ENCODE results near the gene PPARG. TPM values are rescaled to one million over a fixed set of nuclear protein-coding genes. Genes with fewer than 3 reads are reported as not detected.
"Not testable (repeated sequence)": the region's sequence is repeated elsewhere in the genome, so short reads cannot be mapped to it uniquely, and the experiment has no call there.

Gene PPARG
- total and polyA plus RNA-seq, 12 donors, result 3.1 to 21.9 (median 6.8) TPM

DNA sequence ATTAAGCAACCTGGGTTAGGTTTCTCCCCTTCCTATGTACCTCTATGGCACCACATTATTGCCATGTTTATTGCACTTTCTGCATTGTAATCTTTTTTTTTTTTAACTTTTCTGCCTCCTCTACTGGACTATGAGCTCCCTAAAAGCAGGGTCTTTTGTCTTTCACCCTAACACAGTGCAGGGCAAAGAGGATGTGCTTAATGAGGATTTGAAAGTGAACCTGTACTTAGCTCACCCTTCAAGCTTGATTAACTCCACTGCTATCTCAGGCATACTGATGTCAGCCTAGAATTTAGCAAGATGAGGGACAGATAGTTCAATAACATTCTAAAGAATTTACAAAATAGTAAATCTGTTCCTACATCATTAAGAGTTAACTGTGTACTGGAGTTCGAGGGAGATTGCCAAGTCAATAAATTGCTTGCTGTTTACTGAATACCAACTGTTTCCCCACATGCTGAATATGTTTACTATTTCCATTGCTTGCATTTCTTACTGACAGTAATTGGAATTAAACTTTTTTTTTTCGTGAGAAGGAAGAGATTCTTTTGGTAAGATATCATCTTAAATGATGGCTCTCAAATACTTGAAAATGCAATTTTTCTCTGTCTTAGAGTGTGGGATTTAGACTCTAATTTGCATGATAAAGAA is 15.7 kb upstream of the PPARG start:
- Histone ChIP-seq H3K4me1 (replicated peaks in 1 of 2) (no peaks in the 10 kb centered on the region), H3K4me3 (no peak overlapping the region), H3K9me3 (replicated peaks in 1 of 3) (no peaks in the 10 kb centered on the region), H3K36me3 (replicated peaks in 1 of 2) (no peaks in the 10 kb centered on the region), H3K27ac (no peak overlapping the region), H3K27me3 (no peaks in the 10 kb centered on the region)
- DNase-seq, result no peak
- intact Hi-C loops (cut with DNase I), result no loop called here
- WGBS, 4 donors, result 52 to 67% (median 57%) methylated on average over 2 of the region's 2 CpGs
- no peak for TF ChIP-seq POLR2A (IDR thresholded peaks at IDR 0.05)
- TF ChIP-seq CTCF (IDR thresholded peaks at IDR 0.05), result no peak

DNA sequence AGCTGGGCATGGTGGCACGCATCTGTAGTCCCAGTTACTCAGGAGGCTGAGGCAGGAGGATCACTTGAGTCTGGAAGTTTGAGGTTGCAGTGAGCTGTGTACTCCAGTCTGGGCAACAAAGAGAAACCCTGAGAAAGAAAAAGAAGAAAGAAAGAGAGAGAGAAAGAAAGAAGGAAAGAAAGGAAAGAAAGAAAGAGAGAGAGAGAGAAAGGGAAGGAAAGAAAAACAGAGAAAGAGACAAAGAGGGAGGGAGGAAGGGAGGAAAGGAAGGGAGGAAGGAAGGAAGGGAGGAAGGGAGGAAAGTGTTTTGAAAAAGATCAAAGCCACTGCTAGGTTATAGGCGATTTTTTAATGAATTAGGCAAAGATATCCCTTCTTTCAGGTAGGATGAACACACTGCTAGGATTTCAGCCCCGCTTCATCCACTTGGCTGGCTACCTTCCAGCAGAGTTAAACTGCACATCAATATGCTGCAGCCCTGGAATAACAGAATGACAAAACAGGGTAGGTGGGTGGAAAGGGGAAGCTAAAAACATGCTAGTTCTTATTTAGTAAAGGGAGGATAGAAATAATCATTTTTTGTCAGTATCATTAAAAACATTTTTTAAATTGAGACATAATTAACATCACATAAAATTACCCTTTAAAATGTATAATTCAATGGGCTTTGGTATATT is 12.8 kb upstream of the PPARG start:
- Histone ChIP-seq H3K27me3 (no peaks in the 10 kb centered on the region), H3K36me3 (replicated peaks in 1 of 2) (no peaks in the 10 kb centered on the region), H3K4me3 (no peak overlapping the region), H3K9me3 (replicated peaks in 1 of 3) (no peaks in the 10 kb centered on the region), H3K4me1 (replicated peaks in 1 of 2) (no peaks in the 10 kb centered on the region), H3K27ac (no peak overlapping the region)
- DNase-seq, result no peak
- intact Hi-C loops (cut with DNase I), result no loop called here
- WGBS, 4 donors, result 64 to 73% (median 71%) methylated on average over 3 of the region's 3 CpGs
- TF ChIP-seq CTCF (IDR thresholded peaks at IDR 0.05) (no peak), POLR2A (IDR thresholded peaks at IDR 0.05) (no peak)

- H3K36me3 ChIP-seq (replicated peaks in 1 of 2); H3K27ac ChIP-seq; DNase-seq; H3K9me3 ChIP-seq (replicated peaks in 1 of 3); H3K4me1 ChIP-seq (replicated peaks in 1 of 2); H3K27me3 ChIP-seq; intact Hi-C loops (cut with DNase I); H3K4me3 ChIP-seq: not testable (repeated sequence)
- WGBS, 4 donors, result 65 to 74% (median 66%) methylated on average over 5 of the region's 5 CpGs
These were observed 12.0 kb upstream of the PPARG start for GRCh38 chr3:12276827-12277226.

DNA sequence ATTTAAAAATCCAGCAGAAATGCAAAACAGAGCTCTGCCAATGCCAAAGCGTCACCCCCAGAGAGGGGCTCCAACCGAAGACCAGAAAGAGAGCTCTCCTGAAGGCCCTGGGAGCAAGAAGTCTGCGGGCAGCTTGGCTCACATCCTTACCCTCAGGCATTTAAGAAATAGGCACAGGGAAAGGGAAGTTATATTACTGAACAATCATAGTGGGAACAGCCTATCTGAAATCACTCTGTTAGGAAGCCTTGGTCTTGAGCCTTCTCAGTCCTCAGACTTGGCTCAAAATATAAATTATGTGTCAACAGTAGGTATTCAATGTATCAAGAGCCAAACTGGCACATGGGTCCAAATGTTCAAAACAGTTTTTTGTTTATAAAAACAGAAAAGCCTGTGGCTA is 10.3 kb upstream of the PPARG start:
- intact Hi-C loops (cut with DNase I), result no loop called here
- no peak for DNase-seq
- Histone ChIP-seq H3K9me3 (replicated peaks in 1 of 3) (no peaks in the 10 kb centered on the region), H3K27ac (no peak overlapping the region), H3K36me3 (replicated peaks in 1 of 2) (no peaks in the 10 kb centered on the region), H3K4me3 (no peak overlapping the region), H3K4me1 (replicated peaks in 1 of 2) (no peaks in the 10 kb centered on the region), H3K27me3 (no peaks in the 10 kb centered on the region)
- TF ChIP-seq CTCF (IDR thresholded peaks at IDR 0.05) (no peak), POLR2A (IDR thresholded peaks at IDR 0.05) (no peak)
- 64 to 88% (median 84%) methylated on average over 3 of the region's 3 CpGs for WGBS, 4 donors
